Activated CD4-positive, alpha-beta T cell treated with anti-CD3 and anti-CD28 coated beads for 24 hours (primary cell): ENCODE data around the gene CRACR2A.

ENCODE experiments used
- DNase-seq, 2 donors: peaks; one replicate each; pipeline ENCODE4 v3.0.0-alpha.2; 2020; ENCODE audit warnings: low read depth in 2 of 2

Gene CRACR2A

DNA sequence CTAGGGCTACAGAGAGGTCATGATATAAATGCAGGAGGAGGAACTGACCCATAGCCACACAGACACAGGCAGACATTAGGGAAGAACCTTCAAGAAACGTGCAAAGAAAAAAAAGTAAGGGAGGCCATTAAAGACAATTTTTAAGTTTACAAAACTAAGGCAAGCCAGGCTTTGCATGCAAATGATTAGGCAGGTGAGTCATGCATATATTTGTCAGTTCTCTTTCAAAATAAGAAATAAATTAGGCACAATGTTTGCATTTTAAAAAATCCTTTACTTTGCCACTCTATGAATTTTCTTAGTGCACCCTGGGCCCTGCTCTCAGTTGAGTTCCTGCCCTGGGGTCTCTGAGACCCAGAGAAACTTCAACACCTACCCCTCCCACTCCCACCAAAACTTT lies 186.9 kb downstream of the CRACR2A start:
- no peak for DNase-seq
